ENCODE measurements around the gene ZNHIT2. TPM values are rescaled to one million over a fixed set of nuclear protein-coding genes. Genes with fewer than 3 reads are reported as not detected.

ZNHIT2 gene
- total and polyA plus RNA-seq, 2 of the 8 experiments (the other 6 are each of a cell fraction or from before 2014, with no cell fraction given), result 13.0 to 16.1 TPM

DNA sequence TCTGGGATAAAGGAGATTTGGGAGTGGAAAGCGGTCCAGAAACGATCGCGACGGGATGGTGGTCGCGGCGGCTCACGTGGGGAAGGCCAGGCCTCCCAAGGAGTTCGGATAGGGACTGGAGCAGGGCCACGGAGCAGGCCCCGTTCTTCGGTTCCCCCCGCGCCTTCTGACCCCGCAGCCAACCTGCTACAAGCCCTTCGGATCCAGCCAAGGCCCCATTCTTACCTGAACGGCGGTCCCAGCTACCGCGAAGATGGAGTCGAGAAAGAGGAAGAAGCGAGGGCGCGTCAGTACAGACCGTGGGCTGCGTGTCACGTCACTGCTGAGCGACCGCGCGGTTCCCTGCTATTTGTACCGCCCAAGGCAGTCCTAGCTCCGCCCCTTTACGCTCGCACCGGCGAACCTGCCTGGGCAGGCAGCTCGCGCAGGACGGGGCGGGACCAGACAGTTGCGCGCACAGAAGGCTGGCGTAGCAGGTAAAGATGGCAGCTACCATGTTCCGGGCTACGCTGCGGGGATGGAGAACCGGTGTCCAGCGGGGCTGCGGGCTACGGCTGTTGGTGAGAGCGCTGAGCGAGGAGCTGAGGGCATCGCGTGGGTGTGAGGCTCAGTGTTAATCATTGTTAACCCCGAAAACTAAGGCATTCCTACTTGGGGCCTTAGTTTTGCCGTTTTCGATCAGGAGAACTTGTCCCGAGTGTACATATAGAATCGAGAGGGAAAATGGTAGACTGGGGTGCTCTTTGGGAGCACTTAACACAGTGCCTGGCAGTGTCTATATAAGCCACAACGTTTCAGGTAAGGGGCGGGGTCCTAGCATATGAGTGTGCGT is 4.6 kb upstream of the ZNHIT2 start, which contains the start of the genes FAU and MRPL49 (continued):
- TF ChIP-seq NRF1 (IDR thresholded peaks at IDR 0.05; ENCODE audit: low read depth, low read length) (peak; percentile 59), SP2 (IDR thresholded peaks at IDR 0.05; ENCODE audit: low read length) (no peak), TEAD4 (IDR thresholded peaks at IDR 0.05; ENCODE audit: low read depth, low read length) (peak; percentile 74), MAFK (IDR thresholded peaks at IDR 0.05; ENCODE audit: low read depth, low read length) (no peak), YY1 (IDR thresholded peaks at IDR 0.05; ENCODE audit: low read depth, low read length) (peak; percentile 94), SUZ12 (IDR thresholded peaks at IDR 0.05; ENCODE audit: low read length) (no peak), SIRT6 (IDR thresholded peaks at IDR 0.05; ENCODE audit: low read length) (no peak), GTF2F1 (IDR thresholded peaks at IDR 0.05; ENCODE audit: borderline replicate concordance, low read depth, low read length) (0 out of 2 replicates have a peak, but pooled peaks have one; percentile 30), TBP (IDR thresholded peaks at IDR 0.05; ENCODE audit: low read depth, low read length) (peak; percentile 96)
- TF ChIP-seq, protein P1, sequence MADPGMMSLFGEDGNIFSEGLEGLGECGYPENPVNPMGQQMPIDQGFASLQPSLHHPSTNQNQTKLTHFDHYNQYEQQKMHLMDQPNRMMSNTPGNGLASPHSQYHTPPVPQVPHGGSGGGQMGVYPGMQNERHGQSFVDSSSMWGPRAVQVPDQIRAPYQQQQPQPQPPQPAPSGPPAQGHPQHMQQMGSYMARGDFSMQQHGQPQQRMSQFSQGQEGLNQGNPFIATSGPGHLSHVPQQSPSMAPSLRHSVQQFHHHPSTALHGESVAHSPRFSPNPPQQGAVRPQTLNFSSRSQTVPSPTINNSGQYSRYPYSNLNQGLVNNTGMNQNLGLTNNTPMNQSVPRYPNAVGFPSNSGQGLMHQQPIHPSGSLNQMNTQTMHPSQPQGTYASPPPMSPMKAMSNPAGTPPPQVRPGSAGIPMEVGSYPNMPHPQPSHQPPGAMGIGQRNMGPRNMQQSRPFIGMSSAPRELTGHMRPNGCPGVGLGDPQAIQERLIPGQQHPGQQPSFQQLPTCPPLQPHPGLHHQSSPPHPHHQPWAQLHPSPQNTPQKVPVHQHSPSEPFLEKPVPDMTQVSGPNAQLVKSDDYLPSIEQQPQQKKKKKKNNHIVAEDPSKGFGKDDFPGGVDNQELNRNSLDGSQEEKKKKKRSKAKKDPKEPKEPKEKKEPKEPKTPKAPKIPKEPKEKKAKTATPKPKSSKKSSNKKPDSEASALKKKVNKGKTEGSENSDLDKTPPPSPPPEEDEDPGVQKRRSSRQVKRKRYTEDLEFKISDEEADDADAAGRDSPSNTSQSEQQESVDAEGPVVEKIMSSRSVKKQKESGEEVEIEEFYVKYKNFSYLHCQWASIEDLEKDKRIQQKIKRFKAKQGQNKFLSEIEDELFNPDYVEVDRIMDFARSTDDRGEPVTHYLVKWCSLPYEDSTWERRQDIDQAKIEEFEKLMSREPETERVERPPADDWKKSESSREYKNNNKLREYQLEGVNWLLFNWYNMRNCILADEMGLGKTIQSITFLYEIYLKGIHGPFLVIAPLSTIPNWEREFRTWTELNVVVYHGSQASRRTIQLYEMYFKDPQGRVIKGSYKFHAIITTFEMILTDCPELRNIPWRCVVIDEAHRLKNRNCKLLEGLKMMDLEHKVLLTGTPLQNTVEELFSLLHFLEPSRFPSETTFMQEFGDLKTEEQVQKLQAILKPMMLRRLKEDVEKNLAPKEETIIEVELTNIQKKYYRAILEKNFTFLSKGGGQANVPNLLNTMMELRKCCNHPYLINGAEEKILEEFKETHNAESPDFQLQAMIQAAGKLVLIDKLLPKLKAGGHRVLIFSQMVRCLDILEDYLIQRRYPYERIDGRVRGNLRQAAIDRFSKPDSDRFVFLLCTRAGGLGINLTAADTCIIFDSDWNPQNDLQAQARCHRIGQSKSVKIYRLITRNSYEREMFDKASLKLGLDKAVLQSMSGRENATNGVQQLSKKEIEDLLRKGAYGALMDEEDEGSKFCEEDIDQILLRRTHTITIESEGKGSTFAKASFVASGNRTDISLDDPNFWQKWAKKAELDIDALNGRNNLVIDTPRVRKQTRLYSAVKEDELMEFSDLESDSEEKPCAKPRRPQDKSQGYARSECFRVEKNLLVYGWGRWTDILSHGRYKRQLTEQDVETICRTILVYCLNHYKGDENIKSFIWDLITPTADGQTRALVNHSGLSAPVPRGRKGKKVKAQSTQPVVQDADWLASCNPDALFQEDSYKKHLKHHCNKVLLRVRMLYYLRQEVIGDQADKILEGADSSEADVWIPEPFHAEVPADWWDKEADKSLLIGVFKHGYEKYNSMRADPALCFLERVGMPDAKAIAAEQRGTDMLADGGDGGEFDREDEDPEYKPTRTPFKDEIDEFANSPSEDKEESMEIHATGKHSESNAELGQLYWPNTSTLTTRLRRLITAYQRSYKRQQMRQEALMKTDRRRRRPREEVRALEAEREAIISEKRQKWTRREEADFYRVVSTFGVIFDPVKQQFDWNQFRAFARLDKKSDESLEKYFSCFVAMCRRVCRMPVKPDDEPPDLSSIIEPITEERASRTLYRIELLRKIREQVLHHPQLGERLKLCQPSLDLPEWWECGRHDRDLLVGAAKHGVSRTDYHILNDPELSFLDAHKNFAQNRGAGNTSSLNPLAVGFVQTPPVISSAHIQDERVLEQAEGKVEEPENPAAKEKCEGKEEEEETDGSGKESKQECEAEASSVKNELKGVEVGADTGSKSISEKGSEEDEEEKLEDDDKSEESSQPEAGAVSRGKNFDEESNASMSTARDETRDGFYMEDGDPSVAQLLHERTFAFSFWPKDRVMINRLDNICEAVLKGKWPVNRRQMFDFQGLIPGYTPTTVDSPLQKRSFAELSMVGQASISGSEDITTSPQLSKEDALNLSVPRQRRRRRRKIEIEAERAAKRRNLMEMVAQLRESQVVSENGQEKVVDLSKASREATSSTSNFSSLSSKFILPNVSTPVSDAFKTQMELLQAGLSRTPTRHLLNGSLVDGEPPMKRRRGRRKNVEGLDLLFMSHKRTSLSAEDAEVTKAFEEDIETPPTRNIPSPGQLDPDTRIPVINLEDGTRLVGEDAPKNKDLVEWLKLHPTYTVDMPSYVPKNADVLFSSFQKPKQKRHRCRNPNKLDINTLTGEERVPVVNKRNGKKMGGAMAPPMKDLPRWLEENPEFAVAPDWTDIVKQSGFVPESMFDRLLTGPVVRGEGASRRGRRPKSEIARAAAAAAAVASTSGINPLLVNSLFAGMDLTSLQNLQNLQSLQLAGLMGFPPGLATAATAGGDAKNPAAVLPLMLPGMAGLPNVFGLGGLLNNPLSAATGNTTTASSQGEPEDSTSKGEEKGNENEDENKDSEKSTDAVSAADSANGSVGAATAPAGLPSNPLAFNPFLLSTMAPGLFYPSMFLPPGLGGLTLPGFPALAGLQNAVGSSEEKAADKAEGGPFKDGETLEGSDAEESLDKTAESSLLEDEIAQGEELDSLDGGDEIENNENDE (IDR thresholded peaks at IDR 0.05; ENCODE audit: insufficient replicate concordance, low read length), result no peak
